ENCODE measurements around the gene PHF21A. TPM values are rescaled to one million over a fixed set of nuclear protein-coding genes. Genes with fewer than 3 reads are reported as not detected.

Gene PHF21A
- total RNA-seq, 1 experiment from 2014 or later: 24.6 TPM

DNA sequence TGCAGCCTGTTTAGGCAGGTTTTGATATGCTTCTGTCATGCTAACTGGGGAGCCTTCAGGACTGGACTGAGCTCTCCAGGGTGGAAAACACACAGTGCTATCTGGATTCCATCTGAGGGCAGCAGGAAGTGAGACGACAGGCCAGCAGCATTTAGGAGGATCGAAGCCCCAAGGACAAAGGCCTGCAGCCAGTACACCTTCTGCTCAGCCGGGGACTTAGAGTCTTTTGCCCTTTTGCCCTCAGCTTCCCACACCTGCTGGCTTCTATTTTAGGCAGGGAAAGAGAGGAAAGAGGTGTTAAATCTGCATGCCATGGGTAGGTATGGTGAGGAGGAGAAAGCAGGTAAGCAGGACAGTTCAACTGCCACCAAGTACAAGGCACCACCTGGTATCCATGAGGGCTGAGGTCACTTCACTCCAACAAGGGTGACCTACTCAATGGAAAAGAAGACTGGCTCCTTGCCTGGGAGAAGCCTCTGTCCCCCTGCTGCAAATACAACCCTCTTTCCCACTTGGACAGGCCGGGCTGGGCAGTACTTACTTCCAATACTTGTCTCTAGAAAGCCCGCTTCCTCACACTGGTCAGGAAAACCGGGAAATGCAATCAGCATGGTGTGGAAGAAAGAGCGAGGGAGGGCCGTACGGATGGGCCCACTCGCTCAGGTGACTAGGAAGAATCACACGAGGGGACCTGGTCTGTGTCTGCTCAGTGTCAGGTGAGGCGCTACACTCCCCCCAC is 186.5 kb downstream of the PHF21A start:
- no peak for DNase-seq (ENCODE audit: low spot score)

DNA sequence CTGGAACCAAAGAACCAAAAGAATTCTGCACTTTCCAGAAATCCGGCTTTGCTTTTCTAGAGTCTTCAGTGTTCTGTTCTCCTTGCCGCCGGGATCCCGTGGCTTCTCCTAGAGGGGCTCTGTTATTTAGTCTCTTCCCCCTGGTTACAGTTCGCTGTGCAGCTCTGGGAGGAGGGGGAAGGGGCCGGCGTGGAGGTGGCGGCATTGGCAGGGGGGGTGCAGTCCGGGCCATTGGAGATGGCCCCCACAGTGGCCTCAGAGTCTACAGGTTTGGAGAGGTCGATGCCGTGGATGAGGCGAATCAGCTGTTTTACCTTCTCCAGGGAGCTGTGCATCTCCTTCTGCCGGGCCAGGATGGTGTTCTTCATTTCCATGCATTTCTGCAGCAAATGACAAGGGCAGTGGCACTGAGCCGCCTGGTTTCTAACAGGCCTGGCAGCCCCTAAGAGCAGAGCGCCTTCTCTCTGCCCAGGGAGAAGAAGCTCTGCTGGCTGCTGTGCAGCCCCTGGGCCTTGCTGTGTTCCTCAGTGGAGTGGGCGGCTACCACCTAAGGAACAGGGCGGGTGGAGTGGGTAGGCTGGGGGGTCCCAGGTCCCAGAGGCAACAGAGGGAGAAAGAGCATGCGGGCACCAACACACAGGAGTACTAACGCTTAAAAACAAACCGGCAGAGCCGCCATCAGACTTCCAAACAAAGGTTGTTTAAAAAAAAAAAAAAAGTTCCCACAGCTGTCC is 187.2 kb downstream of the PHF21A start:
- DNase-seq (ENCODE audit: low spot score): no peak

DNA sequence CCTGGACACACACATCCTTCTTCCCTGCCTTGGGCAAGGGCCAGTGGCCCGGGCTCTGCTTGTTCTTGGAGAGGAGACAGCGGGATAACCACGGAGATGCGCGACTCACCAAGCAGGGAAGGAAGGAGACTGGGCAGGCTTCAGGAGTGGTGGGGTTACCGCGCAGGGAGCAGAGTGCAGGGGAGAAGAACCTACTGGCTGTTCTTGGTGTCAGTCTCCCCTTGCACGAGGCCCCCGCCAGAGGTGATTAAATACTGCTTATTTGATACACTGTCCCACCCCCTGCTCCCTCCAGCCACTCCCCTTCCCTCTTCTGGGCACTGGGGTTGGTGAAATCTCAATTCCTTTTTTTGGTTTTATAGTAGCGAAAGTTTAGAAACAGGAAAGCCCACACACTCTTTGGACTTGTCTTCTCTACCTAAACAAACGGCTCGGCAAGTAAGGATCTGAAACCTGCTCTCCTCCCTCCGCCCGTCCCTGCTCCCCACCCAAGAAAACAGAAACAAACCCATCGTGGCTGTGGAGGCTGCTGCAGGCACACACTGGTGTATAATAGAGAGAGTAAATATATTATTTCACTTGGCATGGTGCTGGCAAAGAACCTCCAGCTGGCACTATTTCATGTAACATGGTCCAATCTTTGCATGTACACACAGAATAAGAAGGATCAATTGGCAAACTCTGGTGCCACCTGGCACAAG is 188.0 kb downstream of the PHF21A start:
- peak; percentile 23 for DNase-seq (ENCODE audit: low spot score)

DNA sequence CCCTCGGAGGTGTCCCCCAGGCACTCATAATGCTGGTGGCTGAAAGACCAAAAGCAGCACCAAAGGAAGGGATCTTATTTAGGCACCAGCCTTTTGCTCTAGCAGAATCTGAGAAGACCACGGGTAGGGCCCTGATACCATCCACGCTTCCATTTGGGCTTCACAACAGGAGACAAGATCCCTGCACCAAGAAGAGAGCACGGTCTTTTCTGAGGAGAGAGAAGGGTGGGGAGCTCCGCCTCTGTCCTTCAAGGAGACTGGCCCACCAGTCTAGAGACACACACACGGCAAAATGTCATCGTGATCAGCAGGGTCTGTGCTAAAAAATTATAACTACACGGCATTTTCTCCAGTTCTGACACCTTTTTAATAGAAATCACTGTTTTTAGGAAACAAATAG is 189.0 kb downstream of the PHF21A start:
- DNase-seq (ENCODE audit: low spot score): no peak

DNA sequence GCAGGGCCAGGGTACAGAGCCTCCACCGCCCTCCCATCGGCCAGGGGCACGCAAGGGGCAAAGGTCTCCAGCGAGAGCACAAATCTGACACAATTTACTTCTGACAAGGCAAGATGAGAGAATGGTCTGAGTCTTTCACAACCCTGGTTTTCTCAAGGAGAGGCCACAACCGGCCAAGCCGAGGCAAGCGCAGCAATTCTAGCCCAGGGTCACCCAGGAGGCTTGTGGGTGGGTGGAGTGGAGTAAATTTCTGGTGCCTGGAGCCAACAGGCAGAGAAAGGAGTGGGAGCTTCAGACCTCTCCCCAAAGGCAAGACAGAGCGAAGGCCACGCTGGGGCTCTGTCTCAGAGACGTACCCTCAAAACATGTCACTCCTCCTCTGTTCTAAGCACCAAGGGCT is 189.5 kb downstream of the PHF21A start:
- DNase-seq (ENCODE audit: low spot score): no peak

DNA sequence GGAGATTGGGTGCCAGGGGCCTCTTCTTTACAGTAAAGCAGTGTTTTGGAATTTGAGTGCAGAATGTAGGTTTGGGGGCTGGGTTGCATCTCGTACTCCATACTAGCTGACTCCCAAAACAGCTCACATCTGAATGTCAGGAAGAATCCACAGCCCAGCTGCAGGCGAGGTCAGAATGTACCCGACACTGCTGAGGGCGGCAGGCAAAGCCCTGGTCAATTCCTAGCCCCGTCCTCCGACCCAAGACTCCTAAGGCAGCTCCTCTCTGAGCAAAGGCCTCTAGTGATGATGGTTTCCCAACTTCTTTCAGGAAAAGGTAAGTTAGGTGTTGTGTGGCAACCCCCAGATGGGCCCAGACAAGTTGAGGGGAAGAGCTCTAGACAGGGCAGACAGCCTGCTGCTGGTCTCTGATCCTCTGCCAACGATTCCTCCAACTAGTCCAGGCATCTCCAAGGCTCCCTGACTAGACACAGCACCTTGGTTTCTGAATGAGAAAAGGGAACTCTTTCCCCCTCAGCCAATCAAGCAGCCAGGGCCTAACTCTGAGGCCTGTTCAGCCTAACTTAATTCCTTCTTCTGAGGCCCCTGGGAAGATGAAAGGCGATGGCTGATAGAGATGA is 190.2 kb downstream of the PHF21A start:
- no peak for DNase-seq (ENCODE audit: low spot score)

DNA sequence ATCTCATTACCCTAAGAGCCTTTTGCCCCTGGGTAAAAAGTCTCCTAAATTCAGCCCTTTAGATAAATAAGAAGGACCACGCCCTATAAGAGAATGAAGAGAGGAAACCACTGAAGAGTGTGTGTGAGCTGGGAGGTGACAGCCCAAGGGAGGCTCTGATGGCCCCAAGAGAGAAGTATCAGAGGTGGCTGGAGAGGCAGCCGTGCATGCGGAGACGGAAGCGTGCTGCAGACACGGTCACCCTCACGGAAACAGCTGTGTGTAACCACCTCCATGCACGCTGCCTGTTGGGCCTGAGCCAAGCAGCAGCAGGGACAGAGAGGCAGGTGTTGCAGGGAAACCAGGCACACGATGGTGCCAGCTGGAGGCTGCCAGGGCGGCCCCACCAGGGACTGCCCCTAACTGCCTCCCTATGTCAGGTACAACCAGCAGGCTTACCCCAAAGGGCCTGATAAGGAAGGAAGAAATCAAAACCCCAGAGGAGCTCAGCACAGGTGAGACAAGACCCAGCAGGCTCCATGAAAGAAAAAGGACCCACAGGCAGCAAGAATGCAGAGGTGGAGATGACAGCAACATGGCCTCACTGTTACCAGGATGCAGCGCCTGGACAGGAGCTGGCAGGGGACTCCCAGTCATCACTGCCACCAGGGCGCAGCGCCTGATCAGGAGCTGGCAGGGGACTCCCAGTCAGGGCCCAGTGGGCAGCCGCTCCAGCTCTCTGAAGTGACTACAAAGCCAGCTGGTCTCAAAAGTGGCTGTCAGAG is 191.0 kb downstream of the PHF21A start:
- DNase-seq (ENCODE audit: low spot score): no peak

DNA sequence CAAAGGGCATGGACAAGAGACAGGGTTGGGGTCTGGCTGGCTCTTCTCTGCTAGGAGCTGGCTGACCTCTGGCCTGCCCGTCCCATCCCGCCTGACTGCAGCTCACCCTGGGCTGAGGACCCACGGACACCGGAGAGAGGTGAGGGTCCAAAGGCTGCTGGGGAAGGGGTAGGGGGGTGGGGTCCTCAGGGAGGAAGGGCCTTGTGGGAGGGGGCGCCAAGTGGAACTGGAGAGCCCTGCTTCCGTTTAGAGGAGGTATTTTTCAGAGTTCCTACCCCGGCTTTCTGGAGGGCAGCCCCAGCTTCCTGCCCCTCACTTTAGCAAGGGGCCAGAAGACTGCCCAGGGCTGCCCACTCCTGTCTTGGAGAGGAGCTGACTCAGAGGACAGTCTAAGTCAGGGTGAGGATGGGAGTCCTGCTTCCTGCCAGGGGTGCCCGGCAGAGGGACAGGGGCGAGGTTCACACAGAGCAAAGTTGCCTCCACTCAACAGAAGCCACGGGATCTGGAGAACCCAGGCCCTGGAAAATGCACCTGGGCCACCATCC is 191.7 kb downstream of the PHF21A start:
- DNase-seq (ENCODE audit: low spot score): peak; percentile 48

DNA sequence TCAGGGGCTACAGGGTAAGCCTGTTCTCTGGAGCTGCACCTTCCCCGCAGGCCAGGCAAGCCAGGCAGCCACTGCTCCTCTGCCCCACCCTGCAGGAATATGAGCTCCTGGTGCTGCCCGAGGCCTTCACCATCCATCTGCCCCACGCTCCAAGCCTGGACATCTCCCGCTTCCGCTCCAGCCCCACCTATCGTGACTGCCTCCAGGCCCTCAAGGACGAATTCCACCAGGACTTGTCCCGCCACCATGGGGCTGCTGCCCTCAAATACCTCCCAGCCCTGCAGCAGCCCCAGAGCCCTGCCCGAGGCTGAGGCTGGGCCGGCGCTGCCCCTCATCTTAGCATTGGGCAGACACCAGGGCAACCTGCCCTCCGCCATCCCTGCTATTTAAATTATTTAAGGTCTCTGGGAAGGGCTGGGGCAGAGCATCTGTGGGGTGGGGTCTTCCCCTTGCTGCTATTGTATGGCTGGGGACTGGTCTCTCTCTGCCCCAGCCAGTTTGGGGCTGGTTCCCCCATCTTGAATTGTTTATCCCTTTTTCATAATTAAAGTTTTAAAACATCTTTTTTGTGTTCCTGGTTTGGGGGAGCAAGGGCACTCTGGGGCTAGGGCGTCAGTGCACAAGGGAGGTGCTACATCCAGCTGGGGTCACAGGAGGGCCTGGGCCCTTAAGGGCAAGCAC is 192.6 kb downstream of the PHF21A start:
- no peak for DNase-seq (ENCODE audit: low spot score)

DNA sequence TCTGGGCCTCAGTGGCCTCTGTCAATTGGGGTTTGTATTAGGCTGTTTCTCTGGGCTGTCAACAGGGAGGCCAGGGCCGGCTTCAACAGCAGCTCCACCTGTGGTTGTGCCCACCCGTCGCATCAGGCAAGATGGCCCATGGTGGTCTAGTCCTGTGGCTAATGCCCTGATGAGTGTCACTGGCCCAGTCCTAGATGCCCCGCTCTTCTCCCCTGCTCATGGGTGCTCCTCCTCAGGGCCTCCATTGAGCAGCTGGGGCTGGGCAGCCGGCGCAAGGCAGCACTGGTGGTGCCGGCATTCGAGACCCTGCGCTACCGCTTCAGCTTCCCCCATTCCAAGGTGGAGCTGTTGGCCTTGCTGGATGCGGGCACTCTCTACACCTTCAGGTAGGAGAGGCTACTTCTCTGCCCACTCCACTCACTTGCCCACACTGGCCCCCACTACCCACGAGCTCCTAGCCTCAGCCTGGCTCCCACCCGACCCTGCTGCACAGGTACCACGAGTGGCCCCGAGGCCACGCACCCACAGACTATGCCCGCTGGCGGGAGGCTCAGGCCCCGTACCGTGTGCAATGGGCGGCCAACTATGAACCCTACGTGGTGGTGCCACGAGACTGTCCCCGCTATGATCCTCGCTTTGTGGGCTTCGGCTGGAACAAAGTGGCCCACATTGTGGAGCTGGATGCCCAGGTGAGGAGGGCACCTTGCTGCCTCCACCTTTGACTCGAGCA is 193.4 kb downstream of the PHF21A start:
- DNase-seq (ENCODE audit: low spot score): no peak

DNA sequence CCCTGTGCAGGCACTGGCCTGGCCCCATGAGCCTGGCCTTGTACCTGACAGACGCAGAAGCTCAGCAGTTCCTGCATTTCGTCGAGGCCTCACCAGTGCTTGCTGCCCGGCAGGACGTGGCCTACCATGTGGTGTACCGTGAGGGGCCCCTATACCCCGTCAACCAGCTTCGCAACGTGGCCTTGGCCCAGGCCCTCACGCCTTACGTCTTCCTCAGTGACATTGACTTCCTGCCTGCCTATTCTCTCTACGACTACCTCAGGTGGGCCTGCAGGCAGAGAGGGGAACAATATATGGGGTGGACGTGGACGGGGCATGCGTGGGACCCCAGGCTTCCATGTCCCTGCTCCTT is 193.9 kb downstream of the PHF21A start:
- no peak for DNase-seq (ENCODE audit: low spot score)

DNA sequence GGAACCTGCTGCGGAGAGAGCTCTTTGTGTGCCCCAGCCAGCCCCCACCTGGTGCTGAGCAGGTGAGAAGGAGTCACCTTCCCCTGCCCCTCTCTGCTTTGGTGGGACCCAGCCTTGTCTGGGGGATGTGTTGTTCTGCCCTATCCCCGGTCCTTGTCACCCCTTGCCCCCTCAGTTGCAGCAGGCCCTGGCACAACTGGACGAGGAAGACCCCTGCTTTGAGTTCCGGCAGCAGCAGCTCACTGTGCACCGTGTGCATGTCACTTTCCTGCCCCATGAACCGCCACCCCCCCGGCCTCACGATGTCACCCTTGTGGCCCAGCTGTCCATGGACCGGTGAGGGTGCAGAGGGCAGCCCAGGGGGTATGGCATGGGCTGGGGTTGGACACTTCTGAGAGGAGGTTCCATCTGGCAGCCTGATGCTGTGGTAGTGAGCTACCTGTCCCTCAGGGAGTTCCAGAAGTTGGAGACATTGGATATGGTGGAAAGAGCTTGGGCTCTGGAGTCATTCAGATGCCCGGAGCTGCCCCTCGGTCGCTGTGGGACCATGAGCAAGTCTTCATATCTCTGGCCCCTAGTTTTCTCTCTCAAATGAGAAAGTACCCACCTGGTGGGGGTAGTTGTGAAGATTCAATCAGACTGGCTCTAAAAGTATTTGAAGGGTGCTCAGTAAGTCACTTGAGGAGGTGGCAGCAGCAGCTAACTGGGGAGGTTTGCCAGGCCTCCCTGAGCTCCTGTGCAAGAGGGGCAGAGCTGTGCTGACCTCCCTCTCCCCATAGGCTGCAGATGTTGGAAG is 194.5 kb downstream of the PHF21A start:
- DNase-seq (ENCODE audit: low spot score): no peak

DNA sequence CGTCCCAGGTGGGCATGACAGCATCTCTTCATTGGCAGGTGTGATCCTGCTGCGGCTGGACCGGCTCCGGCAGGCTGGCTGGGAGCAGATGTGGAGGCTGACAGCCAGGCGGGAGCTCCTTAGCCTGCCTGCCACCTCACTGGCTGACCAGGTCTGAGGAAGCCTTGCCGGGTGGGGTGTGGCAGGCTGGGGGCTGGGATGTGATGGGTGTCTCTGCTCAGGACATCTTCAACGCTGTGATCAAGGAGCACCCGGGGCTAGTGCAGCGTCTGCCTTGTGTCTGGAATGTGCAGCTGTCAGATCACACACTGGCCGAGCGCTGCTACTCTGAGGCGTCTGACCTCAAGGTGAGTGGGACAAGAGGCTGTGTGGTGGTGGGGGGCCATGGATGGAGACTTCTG is 195.3 kb downstream of the PHF21A start:
- DNase-seq (ENCODE audit: low spot score): no peak

DNA sequence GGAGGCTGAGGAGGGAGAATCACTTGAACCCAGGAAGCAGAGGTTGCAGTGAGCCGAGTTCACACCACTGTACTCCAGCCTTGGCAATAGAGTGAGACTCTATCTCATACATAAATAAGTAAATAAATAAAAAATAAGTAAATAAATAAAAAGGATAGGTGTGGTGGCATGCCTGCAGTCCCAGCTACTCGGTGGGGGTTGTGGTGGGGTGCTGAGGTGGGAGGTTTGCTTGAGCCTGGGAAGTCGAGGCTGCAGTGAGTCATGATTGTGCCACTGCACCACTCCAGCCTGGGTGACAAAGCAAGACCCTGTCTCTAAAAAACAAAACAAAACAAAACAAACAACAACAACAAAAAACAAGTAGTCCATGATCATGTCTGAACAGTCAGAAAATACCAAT is 195.7 kb downstream of the PHF21A start:
- no peak for DNase-seq (ENCODE audit: low spot score)

DNA sequence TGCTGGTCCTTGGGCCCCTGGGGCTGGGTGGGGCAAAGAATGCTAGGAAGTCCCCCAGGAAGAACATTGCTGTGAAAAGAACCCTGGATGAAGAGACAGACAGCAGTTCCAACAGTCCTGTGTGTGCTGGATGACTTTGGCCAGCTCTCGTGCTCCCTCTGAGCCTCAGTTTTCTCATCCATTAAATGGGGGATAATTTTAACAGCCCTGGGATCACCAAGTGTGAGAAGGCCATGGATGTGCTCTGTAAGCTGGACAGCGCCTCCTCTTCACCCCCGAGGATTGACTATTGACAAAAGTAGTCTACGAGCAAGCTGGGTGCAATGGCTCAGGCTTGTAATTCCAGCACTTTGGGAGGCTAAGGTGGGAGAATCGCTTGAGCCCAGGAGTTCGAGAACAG is 196.3 kb downstream of the PHF21A start:
- no peak for DNase-seq (ENCODE audit: low spot score)

DNA sequence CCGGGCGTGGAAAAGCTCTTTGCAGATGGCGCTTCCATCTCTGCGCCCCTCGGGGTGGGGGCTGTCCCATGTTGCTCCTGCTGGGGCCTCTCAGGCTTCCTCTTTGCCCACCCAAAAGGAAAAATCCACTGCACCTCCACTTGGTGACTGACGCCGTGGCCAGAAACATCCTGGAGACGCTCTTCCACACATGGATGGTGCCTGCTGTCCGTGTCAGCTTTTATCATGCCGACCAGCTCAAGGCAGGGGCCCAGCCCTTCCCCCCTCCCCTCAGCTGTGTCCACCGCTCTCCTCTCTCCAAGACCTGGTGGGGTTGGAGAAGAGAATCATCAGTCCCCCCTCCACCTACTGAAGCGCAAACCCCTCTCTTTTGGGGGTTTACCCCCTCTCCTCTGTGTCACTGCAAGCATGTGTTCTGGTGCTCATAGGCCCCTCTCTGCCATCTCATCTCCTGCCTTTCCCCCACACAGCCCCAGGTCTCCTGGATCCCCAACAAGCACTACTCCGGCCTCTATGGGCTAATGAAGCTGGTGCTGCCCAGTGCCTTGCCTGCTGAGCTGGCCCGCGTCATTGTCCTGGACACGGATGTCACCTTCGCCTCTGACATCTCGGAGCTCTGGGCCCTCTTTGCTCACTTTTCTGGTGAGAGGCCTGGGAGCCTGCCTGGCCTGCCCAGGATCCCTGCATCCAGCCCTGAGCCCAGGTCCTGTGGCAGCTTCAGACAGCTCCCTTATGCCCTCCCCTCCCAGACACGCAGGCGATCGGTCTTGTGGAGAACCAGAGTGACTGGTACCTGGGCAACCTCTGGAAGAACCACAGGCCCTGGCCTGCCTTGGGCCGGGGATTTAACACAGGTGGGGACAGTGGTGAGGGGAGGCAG is 197.0 kb downstream of the PHF21A start:
- no peak for DNase-seq (ENCODE audit: low spot score)

DNA sequence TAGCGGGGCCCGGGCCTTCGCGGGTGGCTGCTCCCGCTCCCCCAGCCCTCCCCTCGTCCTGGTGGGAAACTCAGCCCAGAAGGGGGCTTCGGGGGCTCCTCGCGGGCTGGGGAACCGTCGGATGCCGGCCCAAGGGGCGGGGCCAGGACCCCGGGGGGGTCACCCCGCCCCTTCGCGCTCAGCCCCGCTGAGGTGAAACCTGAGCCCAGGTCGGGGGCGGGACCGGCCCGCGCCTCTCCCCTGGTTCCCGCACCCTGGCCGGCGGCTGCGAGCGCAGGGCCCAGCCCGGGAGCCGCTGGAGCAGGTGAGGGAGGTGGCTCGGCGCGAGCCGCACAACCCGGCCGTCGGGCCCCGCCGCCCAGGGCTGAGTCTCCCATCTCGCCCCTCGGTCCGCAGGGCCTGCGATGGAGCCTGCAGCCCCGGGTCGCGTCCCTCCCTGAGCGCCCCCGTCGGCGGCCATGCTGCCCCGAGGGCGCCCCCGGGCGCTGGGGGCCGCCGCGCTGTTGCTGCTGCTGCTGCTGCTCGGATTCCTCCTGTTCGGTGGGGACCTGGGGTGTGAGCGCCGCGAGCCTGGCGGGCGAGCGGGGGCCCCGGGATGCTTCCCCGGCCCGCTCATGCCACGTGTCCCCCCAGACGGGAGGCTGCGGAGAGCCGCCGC is 198.7 kb downstream of the PHF21A start, which contains the start of gene LARGE2:
LARGE2 (plus strand) TSS at position 232 of the 658 bp plus-strand sequence; CDS start at position 459, 227 bp downstream.
- no peak for DNase-seq (ENCODE audit: low spot score)

Measured in A172 (cell line).